Heart left ventricle (tissue), 13 donors: ENCODE measurements around the gene KCNMA1.

Experiments used
- CTCF ChIP-seq, 12 donors: fragments of 200-600 bp; sonication (generic) in 4 of 12; IDR thresholded peaks; one replicate each; pipeline versions ENCODE4 v1.5.0 to v1.8.0; 2018 to 2022; ENCODE audit warnings: antibody characterized with exemption in 12 of 12, mild to moderate bottlenecking in 5 of 12
- POLR2A ChIP-seq, 2 donors: fragments of 450-650 bp; IDR thresholded peaks; one replicate each; pipeline ENCODE4 v1.6.1; 2017; ENCODE audit warnings: antibody characterized with exemption in 2 of 2, mild to moderate bottlenecking in 2 of 2, moderate library complexity in 2 of 2
- donor health status: ischemic (EF 13 %, LVEDD 7.1; RV severe dilation, severe dysfunction).
- donor health status: DM: no; HTN: yes; CAD: no.
- donor health status: DM: no; HTN: no; CAD: no.
- donor health status: ischemic (EF 25% LVEDD 6.9; RV normal size, moderate dysfunction).
- donor health status: ischemic (EF 25% LVEDD 5.7; RV mildly dilated, moderate dysfunction).
- donor health status: ischemic (EF 35%, LVEDD 5.7; RV mildly dilated, moderate dysfunction).
- donor health status: nonischemic (EF 11% LVEDD 7.7; RV severe dilation, severe dysfunction).
- donor health status: DM: yes; HTN: yes; CAD: no.
- donor health status: PGD.
- donor health status: ischemic (EF 29% LVEDD 5.4; RV normal size, mild dysfunction).
- donor health status: nonischemic (EF 23%, LVEDD 6.1; RV moderate dilation, normal function).

- TF ChIP-seq CTCF (IDR thresholded peaks at IDR 0.05) (no peak), POLR2A (IDR thresholded peaks at IDR 0.05) (no peak)
Measured at GRCh38 chr10:77300682-77301302, 336.8 kb downstream of the KCNMA1 start.
